ENCODE data around the gene HBD.

Gene HBD

GRCh38 chr11:5228124-5228523 lies 6.2 kb downstream of the HBD start:
- no CpG with 5 or more reads among the region's 5 CpGs for WGBS (ENCODE audit: insufficient coverage)
- Histone ChIP-seq H3K27me3 (replicated peaks in 2 of 5; ENCODE audit: control insufficient read depth in 4 of 5, insufficient read depth in 5 of 5, low read length in 4 of 5) (peaks cover 0 to 13% (median 0%) of the 10 kb centered on the region in 5 experiments), H3K4me3 (ENCODE audit: control insufficient read depth in 1 of 7, extremely low read depth in 1 of 7, insufficient read depth in 4 of 7, low read depth in 2 of 7, low read length in 6 of 7) (no peak overlapping the region), H3K27ac (ENCODE audit: insufficient read depth in 1 of 2, low read depth in 1 of 2, low read length in 2 of 2, poor library complexity in 1 of 2, severe bottlenecking in 2 of 2) (no peak overlapping the region), H3K9me3 (ENCODE audit: control extremely low read depth in 1 of 5, control insufficient read depth in 4 of 5, insufficient read depth in 2 of 5, low read depth in 1 of 5, low read length in 4 of 5) (peaks cover 0 to 2% (median 0%) of the 10 kb centered on the region in 5 experiments), H3K36me3 (ENCODE audit: control insufficient read depth in 4 of 4, insufficient read depth in 4 of 4, low read length in 3 of 4) (no peaks in the 10 kb centered on the region), H3K4me1 (ENCODE audit: control extremely low read depth in 1 of 4, control insufficient read depth in 4 of 4, insufficient read depth in 4 of 4, low read length in 3 of 4) (peaks cover 0 to 19% (median 9%) of the 10 kb centered on the region in 4 experiments)
- POLR2A ChIA-PET: no interaction called here
- CTCF ChIA-PET: no interaction called here
- DNase-seq: no peak

GRCh38 chr11:5227681-5228080 lies 6.6 kb downstream of the HBD start:
- H3K4me3 ChIP-seq (ENCODE audit: control insufficient read depth in 1 of 7, extremely low read depth in 1 of 7, insufficient read depth in 4 of 7, low read depth in 2 of 7, low read length in 6 of 7): no peak overlapping the region
- no peak for DNase-seq
- ChIA-PET POLR2A (no interaction called here), CTCF (no interaction called here)
- H3K27me3 ChIP-seq (replicated peaks in 2 of 5; ENCODE audit: control insufficient read depth in 4 of 5, insufficient read depth in 5 of 5, low read length in 4 of 5): peaks cover 0 to 13% (median 0%) of the 10 kb centered on the region in 5 experiments
- peaks cover 0 to 17% (median 9%) of the 10 kb centered on the region in 4 experiments for H3K4me1 ChIP-seq (ENCODE audit: control extremely low read depth in 1 of 4, control insufficient read depth in 4 of 4, insufficient read depth in 4 of 4, low read length in 3 of 4)
- no peak overlapping the region for H3K27ac ChIP-seq (ENCODE audit: insufficient read depth in 1 of 2, low read depth in 1 of 2, low read length in 2 of 2, poor library complexity in 1 of 2, severe bottlenecking in 2 of 2)
- no peaks in the 10 kb centered on the region for H3K36me3 ChIP-seq (ENCODE audit: control insufficient read depth in 4 of 4, insufficient read depth in 4 of 4, low read length in 3 of 4)
- peaks cover 0 to 2% (median 0%) of the 10 kb centered on the region in 5 experiments for H3K9me3 ChIP-seq (ENCODE audit: control extremely low read depth in 1 of 5, control insufficient read depth in 4 of 5, insufficient read depth in 2 of 5, low read depth in 1 of 5, low read length in 4 of 5)
- WGBS (ENCODE audit: insufficient coverage): 80% methylated on average over 1 of the region's 1 CpG

GRCh38 chr11:5226732-5227310 lies 7.5 kb downstream of the HBD start, which contains the start of gene HBB:
Gene HBB (minus strand): TSS chr11:5227071. CDS start chr11:5227021, 50 bp downstream.
- Histone ChIP-seq H3K9me3 (ENCODE audit: control extremely low read depth in 1 of 5, control insufficient read depth in 4 of 5, insufficient read depth in 2 of 5, low read depth in 1 of 5, low read length in 4 of 5) (peaks cover 0 to 2% (median 0%) of the 10 kb centered on the region in 5 experiments), H3K36me3 (ENCODE audit: control insufficient read depth in 4 of 4, insufficient read depth in 4 of 4, low read length in 3 of 4) (no peaks in the 10 kb centered on the region), H3K4me1 (ENCODE audit: control extremely low read depth in 1 of 4, control insufficient read depth in 4 of 4, insufficient read depth in 4 of 4, low read length in 3 of 4) (peaks cover 0 to 11% (median 8%) of the 10 kb centered on the region in 4 experiments), H3K27ac (ENCODE audit: insufficient read depth in 1 of 2, low read depth in 1 of 2, low read length in 2 of 2, poor library complexity in 1 of 2, severe bottlenecking in 2 of 2) (no peak within 1 kb of the TSS), H3K4me3 (ENCODE audit: control insufficient read depth in 1 of 7, extremely low read depth in 1 of 7, insufficient read depth in 4 of 7, low read depth in 2 of 7, low read length in 6 of 7) (peak within 1 kb of the TSS in 3 of 7 experiments; percentile 21 to 100 (median 52)), H3K27me3 (replicated peaks in 2 of 5; ENCODE audit: control insufficient read depth in 4 of 5, insufficient read depth in 5 of 5, low read length in 4 of 5) (peaks cover 0 to 13% (median 0%) of the 10 kb centered on the region in 5 experiments)
- no CpG with 5 or more reads among the region's 3 CpGs for whole genome bisulfite sequencing (ENCODE audit: insufficient coverage)
- POLR2A ChIA-PET: no interaction called here
- DNase-seq: no peak
- CTCF ChIA-PET: no interaction called here

- DNase-seq: peak in 1 of 3 donors; percentile 46
- Histone ChIP-seq H3K27me3 (replicated peaks in 2 of 5; ENCODE audit: control insufficient read depth in 4 of 5, insufficient read depth in 5 of 5, low read length in 4 of 5) (peaks cover 0 to 13% (median 0%) of the 10 kb centered on the region in 5 experiments), H3K27ac (ENCODE audit: insufficient read depth in 1 of 2, low read depth in 1 of 2, low read length in 2 of 2, poor library complexity in 1 of 2, severe bottlenecking in 2 of 2) (no peak overlapping the region), H3K9me3 (ENCODE audit: control extremely low read depth in 1 of 5, control insufficient read depth in 4 of 5, insufficient read depth in 2 of 5, low read depth in 1 of 5, low read length in 4 of 5) (peaks cover 0 to 4% (median 0%) of the 10 kb centered on the region in 5 experiments), H3K4me3 (ENCODE audit: control insufficient read depth in 1 of 7, extremely low read depth in 1 of 7, insufficient read depth in 4 of 7, low read depth in 2 of 7, low read length in 6 of 7) (peak overlapping the region in 4 of 7 experiments; percentile 10 to 100 (median 36)), H3K4me1 (ENCODE audit: control extremely low read depth in 1 of 4, control insufficient read depth in 4 of 4, insufficient read depth in 4 of 4, low read length in 3 of 4) (peaks cover 0 to 11% (median 7%) of the 10 kb centered on the region in 4 experiments), H3K36me3 (ENCODE audit: control insufficient read depth in 4 of 4, insufficient read depth in 4 of 4, low read length in 3 of 4) (no peaks in the 10 kb centered on the region)
- POLR2A ChIA-PET: interaction anchor here (0.6 kb wide), 1 partner anchor 49 kb away, joined by 3 read pairs; no protein-coding TSS in a partner anchor
- CTCF ChIA-PET: interaction anchor here (0.9 to 1.1 kb wide), 5 partner anchors 11 to 23 kb away, joined by 3 read pairs; no protein-coding TSS in a partner anchor
- WGBS (ENCODE audit: insufficient coverage): 60% methylated on average over 1 of the region's 2 CpGs
These were observed 8.8 kb downstream of the HBD start for GRCh38 chr11:5225480-5225871.

GRCh38 chr11:5224538-5225479 lies 9.5 kb downstream of the HBD start:
- Histone ChIP-seq H3K4me3 (ENCODE audit: control insufficient read depth in 1 of 7, extremely low read depth in 1 of 7, insufficient read depth in 4 of 7, low read depth in 2 of 7, low read length in 6 of 7) (peak overlapping the region in 4 of 7 experiments; percentile 15 to 100 (median 36)), H3K9me3 (ENCODE audit: control extremely low read depth in 1 of 5, control insufficient read depth in 4 of 5, insufficient read depth in 2 of 5, low read depth in 1 of 5, low read length in 4 of 5) (peaks cover 0 to 4% (median 0%) of the 10 kb centered on the region in 5 experiments), H3K27ac (ENCODE audit: insufficient read depth in 1 of 2, low read depth in 1 of 2, low read length in 2 of 2, poor library complexity in 1 of 2, severe bottlenecking in 2 of 2) (peak overlapping the region in 1 of 2 experiments; percentile 39), H3K36me3 (ENCODE audit: control insufficient read depth in 4 of 4, insufficient read depth in 4 of 4, low read length in 3 of 4) (no peaks in the 10 kb centered on the region), H3K4me1 (ENCODE audit: control extremely low read depth in 1 of 4, control insufficient read depth in 4 of 4, insufficient read depth in 4 of 4, low read length in 3 of 4) (peaks cover 0 to 11% (median 7%) of the 10 kb centered on the region in 4 experiments), H3K27me3 (replicated peaks in 2 of 5; ENCODE audit: control insufficient read depth in 4 of 5, insufficient read depth in 5 of 5, low read length in 4 of 5) (peaks cover 0 to 13% (median 0%) of the 10 kb centered on the region in 5 experiments)
- no CpG with 5 or more reads among the region's 6 CpGs for WGBS (ENCODE audit: insufficient coverage)
- ChIA-PET POLR2A (interaction anchor here (0.6 kb wide), 1 partner anchor 50 kb away, joined by 3 read pairs; no protein-coding TSS in a partner anchor), CTCF (interaction anchor here (0.9 to 1.1 kb wide), 5 partner anchors 10 to 23 kb away, joined by 3 read pairs; no protein-coding TSS in a partner anchor)
- DNase-seq: peak; percentile 23 to 45 (median 39)

- WGBS (ENCODE audit: insufficient coverage): 100% methylated on average over 1 of the region's 1 CpG
- H3K9me3 ChIP-seq (ENCODE audit: control extremely low read depth in 1 of 5, control insufficient read depth in 4 of 5, insufficient read depth in 2 of 5, low read depth in 1 of 5, low read length in 4 of 5): peaks cover 0 to 4% (median 0%) of the 10 kb centered on the region in 5 experiments
- no peak for DNase-seq
- H3K36me3 ChIP-seq (ENCODE audit: control insufficient read depth in 4 of 4, insufficient read depth in 4 of 4, low read length in 3 of 4): no peaks in the 10 kb centered on the region
- POLR2A ChIA-PET: no interaction called here
- H3K27ac ChIP-seq (ENCODE audit: insufficient read depth in 1 of 2, low read depth in 1 of 2, low read length in 2 of 2, poor library complexity in 1 of 2, severe bottlenecking in 2 of 2): no peak overlapping the region
- CTCF ChIA-PET: no interaction called here
- H3K4me1 ChIP-seq (ENCODE audit: control extremely low read depth in 1 of 4, control insufficient read depth in 4 of 4, insufficient read depth in 4 of 4, low read length in 3 of 4): peaks cover 0 to 11% (median 7%) of the 10 kb centered on the region in 4 experiments
- H3K27me3 ChIP-seq (replicated peaks in 2 of 5; ENCODE audit: control insufficient read depth in 4 of 5, insufficient read depth in 5 of 5, low read length in 4 of 5): peaks cover 0 to 13% (median 0%) of the 10 kb centered on the region in 5 experiments
- H3K4me3 ChIP-seq (ENCODE audit: control insufficient read depth in 1 of 7, extremely low read depth in 1 of 7, insufficient read depth in 4 of 7, low read depth in 2 of 7, low read length in 6 of 7): no peak overlapping the region
These were observed 10.6 kb downstream of the HBD start for GRCh38 chr11:5223686-5224085.

Data from common myeloid progenitor, CD34-positive (primary cell).